Stimulated activated CD8-positive, alpha-beta memory T cell treated with anti-CD3 and anti-CD28 coated beads, Interleukin-15, amount 100 ng/mL, for 48 hours (primary cell): Measurements from ENCODE around the gene OR2T27.
A peak's percentile ranks its signal among the peaks of the same experiment; 100 is the strongest.
"Not testable (repeated sequence)": the region's sequence is repeated elsewhere in the genome, so short reads cannot be mapped to it uniquely, and the experiment has no call there.

Experiments
- DNase-seq, 2 donors: peaks; one replicate each; pipeline ENCODE4 v3.0.0-alpha.2; 2020; ENCODE audit warnings: low read depth in 2 of 2

The OR2T27 gene

GRCh38 chr1:248640906-248641305 is 14.4 kb downstream of the OR2T27 start:
- DNase-seq, result not testable (repeated sequence)

- not testable (repeated sequence) for DNase-seq
Measured at GRCh38 chr1:248639652-248640051, 15.7 kb downstream of the OR2T27 start.

- not testable (repeated sequence) for DNase-seq
Measured at GRCh38 chr1:248636612-248637011, 18.7 kb downstream of the OR2T27 start.

- not testable (repeated sequence) for DNase-seq
Measured at GRCh38 chr1:248634991-248635390, 20.3 kb downstream of the OR2T27 start, which contains the start of gene OR2T11. TSS of gene OR2T11 (minus strand) at chr1:248635091. CDS start at chr1:248627128, 7,963 bp downstream.

- no peak for DNase-seq
Measured at GRCh38 chr1:248631354-248632008, 23.8 kb downstream of the OR2T27 start.

- DNase-seq, result no peak
Measured at GRCh38 chr1:248630551-248630950, 24.8 kb downstream of the OR2T27 start.

- DNase-seq, result no peak
Measured at GRCh38 chr1:248627971-248628844, 27.1 kb downstream of the OR2T27 start.

- DNase-seq, result no peak
Measured at GRCh38 chr1:248625971-248626370, 29.4 kb downstream of the OR2T27 start.

GRCh38 chr1:248625166-248625565 is 30.2 kb downstream of the OR2T27 start:
- DNase-seq, result no peak

GRCh38 chr1:248622570-248623001 is 32.7 kb downstream of the OR2T27 start:
- DNase-seq, result no peak

- DNase-seq, result no peak
Measured at GRCh38 chr1:248621770-248622169, 33.6 kb downstream of the OR2T27 start.

GRCh38 chr1:248618878-248619277 is 36.5 kb downstream of the OR2T27 start:
- peak; percentile 21 to 27 for DNase-seq

- DNase-seq, result no peak
Measured at GRCh38 chr1:248618119-248618518, 37.2 kb downstream of the OR2T27 start.

GRCh38 chr1:248613742-248614141 is 41.6 kb downstream of the OR2T27 start:
- no peak for DNase-seq

- peak; percentile 13 to 21 for DNase-seq
Measured at GRCh38 chr1:248611883-248612414, 43.4 kb downstream of the OR2T27 start.

- no peak for DNase-seq
Measured at GRCh38 chr1:248610301-248610700, 45.0 kb downstream of the OR2T27 start.
